Measurements from ENCODE around the gene TSNAXIP1.
"Not testable (repeated sequence)": the region's sequence is repeated elsewhere in the genome, so short reads cannot be mapped to it uniquely, and the experiment has no call there.

The TSNAXIP1 gene

DNA sequence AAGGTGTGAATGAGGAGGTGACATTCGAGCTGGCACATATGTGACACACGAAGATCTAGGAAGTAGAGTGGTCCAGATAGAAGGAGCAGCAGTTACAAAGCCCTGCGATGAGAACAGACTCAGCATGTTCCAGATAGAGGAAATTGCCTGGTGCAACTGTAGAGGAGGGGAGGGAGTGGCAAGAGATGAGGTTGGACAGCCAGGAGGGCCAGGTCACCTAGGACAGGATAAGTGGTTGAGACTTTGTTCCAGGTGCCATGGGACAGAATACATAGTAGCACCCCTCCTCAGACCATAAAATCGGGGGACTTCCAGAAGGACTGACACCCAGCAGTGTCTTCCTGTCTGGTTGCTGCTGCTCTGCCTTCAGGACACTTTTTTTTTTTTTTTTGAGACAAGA lies 51.8 kb downstream of the TSNAXIP1 start:
- DNase-seq (ENCODE audit: low spot score) (no peak), FAIRE-seq (no peak)

DNA sequence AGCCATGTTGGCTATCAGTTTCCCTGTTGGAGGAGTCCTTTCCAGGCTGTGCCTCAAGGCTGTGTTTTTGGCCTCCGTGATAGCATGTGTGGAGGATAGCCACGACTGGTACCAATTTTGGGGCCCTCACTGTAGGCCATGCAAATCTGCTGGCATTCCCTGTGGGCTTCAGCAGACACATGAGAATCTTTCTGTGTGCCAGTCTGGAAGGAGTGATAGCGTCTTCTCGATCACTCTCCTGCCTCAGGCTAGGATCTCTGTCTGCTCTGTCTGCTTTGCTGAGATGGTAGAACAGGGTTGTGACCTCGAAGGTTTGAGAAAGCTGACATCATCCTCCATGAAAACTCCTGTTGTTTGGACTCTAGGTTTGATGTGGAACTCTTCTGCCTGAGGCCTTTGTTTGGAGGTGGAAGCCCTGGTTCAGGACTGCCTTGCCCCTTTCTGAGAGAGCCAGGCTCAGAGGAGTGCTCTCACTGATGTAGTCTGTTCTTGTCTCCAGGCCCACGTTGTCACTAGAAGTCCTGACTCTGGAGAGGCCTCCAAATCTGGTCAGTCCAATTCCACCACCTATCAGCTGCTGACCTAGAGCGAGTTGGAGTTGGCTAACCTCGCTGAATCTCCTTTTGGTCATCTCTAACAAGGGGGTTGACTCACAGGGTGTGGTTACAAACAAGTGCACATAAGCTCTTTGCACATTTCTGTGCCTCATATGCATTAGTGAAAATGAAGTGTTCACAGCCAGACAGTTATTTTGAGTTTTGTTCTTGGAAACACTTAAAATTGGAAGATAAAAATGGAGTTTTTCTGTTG lies 54.1 kb downstream of the TSNAXIP1 start:
- DNase-seq (ENCODE audit: low spot score) (no peak), FAIRE-seq (no peak)

DNA sequence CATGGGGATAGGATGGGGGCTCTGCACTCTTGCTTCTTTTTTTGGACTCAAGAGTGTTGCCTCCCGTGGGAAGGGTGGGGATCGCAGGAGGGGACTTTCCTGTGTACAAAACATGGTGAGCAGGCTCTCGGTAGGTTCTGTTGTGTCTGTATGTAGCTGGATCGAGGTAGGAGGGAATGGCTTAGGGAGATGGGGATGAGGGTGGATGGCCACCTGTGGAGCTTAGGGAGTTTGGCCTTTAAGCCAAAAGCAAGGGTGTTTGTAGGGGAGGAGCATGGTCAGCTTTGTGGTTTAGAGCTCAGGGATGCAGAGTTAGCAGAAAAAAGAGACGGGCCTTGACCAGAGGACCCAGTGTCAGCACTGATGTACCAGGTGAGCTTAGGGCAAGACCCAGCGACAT lies 55.2 kb downstream of the TSNAXIP1 start:
- DNase-seq (ENCODE audit: low spot score) (no peak), FAIRE-seq (no peak)

DNA sequence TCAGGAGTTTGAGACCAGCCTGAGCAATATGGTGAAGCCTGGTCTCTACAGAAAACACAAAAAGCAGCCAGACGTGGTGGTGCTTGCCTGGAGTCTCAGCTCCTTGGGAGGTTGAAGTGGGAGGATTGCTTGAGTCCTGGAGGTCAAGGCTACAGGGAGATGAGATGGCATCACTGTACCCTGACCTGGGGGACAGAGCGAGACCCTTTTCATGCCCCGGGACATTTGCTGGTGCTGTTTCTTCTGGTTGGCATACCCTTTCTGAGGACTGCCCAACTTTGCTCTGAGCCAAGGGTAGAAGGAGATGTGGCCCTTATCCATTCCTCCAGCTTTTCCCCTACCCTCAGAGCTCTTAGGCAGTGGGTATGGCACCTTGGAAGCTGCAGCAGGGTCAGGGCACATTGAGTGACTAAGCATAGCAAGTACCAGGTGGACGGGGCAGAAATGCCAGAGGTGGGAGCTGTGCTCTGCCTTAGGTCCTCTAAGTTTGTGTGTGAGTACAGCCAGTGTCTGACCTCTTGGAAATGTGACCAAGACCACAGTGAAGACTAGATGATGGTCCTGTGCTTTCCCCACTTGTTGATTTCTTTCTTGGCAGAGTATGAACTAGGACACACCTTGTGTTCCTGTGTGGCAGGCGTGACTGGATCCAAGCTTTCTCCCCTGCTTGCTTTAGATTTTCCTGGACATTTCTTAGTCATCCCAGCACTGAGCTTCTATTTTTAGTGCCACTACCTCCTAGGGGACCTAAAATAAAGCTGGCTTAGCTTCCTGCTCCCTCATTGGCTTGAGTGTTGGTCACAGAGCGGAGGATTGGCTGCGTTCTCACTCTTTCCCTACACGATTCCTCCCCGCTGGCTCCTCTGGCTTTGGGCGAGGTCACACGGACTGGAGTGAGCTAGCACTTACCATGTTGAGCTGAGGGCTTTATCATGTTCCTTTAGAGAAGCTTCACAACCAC lies 56.2 kb downstream of the TSNAXIP1 start:
- DNase-seq (ENCODE audit: low spot score): no peak
- no peak for FAIRE-seq

DNA sequence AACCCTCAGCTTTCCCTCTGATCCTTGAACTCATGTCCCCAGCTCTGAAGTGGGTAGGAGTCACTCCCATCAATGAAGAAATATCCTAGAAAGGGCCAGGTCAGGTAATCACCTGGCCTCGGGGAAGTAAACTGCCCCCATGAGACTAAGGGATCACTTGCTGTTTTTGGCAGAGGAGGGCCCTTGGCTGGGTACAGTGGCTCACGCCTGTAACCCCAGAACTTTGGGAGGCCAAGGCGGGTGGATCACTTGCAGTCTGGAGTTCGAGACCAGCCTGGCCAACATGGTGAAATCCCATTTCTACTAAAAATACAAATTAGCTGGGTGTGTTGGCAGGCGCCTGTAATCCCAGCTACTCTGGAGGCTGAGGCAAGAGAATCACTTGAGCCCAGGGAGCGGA lies 57.4 kb downstream of the TSNAXIP1 start:
- not testable (repeated sequence) for DNase-seq (ENCODE audit: low spot score); FAIRE-seq

DNA sequence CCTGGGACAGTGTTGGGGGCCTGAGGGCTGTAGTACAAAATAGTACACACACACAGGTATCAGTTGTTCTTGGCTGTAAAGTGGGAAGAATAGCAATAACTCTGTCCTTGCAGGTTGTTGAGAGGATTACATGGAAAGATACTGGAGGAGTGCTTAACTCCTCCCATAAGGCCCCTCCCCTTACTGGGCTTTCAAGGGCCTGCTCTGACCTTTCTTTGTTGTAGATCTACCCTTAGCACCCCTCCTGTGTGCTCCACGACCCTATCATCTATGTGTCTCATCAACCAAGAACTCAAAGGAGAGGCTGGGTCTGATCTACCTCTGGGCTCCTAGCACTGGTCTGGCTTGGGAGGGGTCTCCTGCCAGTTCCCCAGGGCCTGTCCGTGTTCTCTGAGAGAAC lies 57.9 kb downstream of the TSNAXIP1 start:
- FAIRE-seq (no peak), DNase-seq (ENCODE audit: low spot score) (no peak)

DNA sequence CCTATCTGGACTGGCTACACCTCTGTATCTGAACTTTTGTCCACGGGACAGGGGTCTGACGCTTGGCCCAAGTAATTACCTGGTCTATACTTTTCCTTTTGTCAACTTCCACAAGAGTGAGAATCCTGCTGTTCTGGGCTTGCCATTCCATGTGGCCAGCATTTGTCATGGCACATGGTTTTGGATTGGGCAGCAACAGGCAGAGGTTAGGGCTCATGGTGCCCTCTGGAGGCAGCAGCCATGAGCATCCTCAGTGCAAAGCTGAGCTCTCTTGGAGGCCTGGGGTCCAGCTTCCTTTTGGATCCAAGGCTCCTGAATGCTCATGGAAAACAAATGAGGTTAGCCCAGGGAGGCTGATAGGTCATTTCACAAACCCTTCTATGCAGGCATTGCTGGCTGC lies 58.6 kb downstream of the TSNAXIP1 start:
- DNase-seq (ENCODE audit: low spot score) (peak; percentile 16), FAIRE-seq (no peak)

DNA sequence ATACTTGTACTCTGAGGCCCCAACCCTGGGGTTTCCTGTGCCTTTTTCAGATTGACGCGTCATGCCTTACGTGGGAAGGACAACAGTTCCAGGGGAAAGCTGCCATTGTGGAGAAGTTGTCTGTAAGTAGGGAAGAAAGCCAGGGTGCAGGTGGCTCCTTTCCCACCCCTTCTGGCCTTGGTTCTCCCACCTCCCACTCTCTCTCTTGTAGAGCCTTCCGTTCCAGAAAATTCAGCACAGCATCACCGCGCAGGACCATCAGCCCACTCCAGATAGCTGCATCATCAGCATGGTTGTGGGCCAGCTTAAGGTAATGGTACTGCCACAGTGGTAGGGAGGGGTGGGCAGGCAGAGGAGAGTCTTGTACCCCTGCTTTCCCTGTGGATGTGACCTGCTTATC lies 61.6 kb downstream of the TSNAXIP1 start:
- FAIRE-seq (no peak), DNase-seq (ENCODE audit: low spot score) (no peak)

DNA sequence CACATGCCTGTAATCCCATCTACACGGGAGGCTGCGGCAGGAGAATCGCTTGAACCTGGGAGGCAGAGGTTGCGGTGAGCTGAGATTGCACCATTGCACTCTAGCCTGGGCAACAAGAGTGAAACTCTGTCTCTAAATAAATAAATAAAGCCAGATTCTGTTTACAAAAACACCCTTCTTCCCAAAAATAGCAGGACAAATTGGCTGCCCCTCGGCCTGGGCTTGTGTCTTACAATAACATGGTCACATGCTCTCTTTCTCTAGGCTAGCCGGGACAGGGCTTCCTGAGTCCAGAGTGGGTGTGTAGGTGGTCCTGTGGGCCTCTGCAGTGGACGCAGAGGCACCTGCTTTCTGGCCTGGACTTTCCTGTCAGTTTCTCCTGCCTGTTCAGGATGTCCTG lies 63.0 kb downstream of the TSNAXIP1 start:
- no peak for FAIRE-seq
- no peak for DNase-seq (ENCODE audit: low spot score)

DNA sequence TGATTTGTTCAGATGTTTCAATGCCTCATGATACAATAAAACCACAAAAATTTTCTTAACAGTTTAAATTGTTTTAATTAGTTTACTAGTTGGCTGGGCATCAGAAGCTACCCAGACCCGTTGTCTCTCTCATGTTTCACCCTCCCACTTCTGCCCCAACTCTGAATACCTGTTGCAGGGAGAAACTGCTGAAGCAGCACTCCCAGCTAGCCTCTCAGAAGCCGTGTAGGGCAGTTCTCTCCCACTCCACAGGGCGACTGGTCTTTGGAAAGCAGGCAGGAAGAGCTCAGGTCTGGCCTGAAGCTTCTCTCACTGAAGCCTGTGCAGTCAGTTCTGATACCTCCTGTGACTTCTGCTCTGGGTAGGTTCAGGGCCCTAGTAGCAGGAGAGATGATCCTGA lies 64.6 kb downstream of the TSNAXIP1 start:
- DNase-seq (ENCODE audit: low spot score) (no peak), FAIRE-seq (no peak)

DNA sequence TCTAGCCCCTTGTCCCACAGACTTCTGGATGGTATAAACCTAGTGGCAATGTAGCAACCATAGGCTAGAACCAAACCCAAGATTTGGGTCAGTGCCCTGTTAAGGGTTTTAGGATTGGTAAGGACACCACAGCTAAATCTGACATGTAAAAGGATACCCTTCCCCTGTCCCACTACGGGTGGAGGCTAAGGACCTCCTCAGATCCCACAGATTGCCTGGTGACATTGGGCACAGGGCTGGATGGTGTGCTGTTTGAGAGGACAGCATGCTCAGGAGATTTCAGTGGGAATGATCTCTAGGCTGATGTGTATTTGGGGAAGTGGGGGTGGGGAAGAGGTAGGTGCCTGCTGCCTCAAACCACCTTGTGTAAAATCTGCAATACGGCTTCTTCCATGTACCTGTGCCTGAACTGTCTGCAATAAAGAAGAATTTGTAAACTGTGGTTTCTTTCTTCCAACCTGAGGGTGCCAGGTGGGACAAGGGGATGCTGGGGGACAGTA lies 65.5 kb downstream of the TSNAXIP1 start:
- FAIRE-seq (no peak), DNase-seq (ENCODE audit: low spot score) (no peak)

DNA sequence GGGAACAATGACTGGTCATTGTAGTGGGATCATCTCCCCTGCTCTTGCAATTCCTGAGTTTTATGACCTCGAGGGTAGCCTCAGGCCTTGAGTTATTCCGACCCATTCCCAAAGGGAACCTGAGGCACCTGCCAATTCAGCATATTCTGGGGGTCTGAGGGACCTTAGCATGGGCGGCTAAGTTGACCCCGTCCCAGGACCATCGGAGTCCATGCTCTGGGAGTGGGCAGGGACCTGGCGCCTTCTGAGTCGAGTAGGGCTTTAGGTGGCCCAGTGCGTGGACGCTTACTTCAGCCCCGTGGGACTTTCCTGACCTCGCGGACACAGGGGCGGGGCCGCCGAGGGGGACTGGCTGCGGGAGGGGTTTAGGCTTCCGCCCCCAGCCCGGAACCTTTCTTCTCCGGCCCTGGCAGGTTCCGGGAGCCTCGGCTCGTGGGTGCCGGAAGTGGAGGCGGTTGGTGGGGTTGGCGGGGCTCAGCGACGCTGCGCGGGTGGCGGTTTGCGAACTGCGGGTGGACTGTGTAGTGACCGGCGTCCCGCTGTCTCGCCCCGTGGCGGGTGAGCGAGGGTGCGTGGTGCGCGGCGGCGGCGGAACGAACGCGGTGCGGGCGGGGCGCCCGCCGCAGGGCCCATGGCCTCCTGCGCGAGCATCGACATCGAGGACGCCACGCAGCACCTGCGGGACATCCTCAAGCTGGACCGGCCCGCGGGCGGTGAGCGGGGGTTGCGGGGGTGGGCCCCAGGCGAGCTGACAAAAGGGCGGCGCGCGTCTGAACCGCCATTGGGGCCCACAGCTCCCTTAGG lies 66.1 kb downstream of the TSNAXIP1 start, which contains the start of gene EDC4:
EDC4 (plus strand) TSS at position 422 of the 804 bp plus-strand sequence; CDS start at position 632, 210 bp downstream.
- FAIRE-seq: no peak
- DNase-seq (ENCODE audit: low spot score): peak; percentile 65

DNA sequence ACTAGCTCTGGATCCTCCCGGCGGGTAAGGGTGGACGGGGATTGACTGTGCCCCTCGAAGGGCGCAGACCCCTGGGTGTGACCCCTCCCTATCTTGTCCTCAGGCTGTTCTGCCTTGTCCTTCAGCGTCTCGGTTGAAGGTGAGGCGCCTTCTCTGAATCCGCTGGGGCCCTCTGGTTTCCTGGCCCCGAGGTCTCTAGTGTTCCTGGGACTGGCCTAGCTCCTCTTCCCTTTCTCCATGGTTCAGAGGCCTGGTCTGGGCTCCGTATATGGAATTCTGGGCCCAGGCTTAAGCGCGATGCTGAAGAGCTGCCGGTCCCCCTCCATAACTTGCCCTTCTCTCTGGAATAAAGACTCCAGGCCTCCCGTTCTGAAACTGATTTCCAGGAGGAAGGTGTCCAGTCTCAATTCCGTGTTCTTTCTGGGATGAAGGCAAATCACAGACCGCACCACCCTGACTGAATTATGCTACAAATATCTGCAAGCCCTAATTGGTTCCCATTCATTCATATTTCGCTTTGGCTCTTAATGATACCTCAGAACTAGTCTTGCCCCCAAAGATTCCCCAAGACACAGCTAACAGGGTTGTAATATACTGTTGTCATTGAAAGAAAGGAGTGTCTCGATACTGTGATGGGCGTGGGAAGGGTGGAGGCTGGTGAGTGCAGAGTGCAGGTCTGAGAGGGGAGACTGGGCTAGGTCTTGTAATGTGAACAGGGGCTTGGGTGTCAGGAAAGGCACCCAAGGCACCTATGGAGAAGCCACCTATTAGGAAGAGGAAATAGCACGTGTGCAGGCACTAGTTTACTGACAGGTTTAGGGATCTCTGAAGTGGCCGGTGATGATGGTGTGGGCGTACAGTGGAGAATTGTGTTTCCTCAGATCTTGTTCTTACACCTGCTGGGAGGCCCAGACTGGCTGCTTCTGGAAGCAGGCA lies 67.0 kb downstream of the TSNAXIP1 start:
- no peak for DNase-seq (ENCODE audit: low spot score)
- no peak for FAIRE-seq

DNA sequence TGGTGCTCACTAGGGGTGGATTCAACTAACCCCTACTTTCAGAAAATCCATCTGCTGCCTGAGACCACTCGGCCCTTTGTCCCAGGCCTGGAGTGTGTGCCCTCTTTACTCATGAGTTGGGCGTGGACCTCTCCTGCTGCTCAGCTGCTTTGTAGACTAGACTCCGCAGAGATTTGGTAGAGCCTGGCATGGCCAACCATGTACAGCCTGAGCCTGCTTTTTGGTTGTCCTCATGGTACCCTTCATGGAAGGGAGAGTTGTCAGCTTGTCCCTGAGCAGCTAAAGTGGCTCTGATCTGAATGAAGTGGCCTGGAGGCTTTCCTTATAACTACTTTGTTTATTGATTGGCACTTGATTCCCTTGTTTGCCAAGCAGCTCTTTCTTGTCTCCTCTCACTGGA lies 67.7 kb downstream of the TSNAXIP1 start:
- DNase-seq (ENCODE audit: low spot score) (no peak), FAIRE-seq (no peak)

DNA sequence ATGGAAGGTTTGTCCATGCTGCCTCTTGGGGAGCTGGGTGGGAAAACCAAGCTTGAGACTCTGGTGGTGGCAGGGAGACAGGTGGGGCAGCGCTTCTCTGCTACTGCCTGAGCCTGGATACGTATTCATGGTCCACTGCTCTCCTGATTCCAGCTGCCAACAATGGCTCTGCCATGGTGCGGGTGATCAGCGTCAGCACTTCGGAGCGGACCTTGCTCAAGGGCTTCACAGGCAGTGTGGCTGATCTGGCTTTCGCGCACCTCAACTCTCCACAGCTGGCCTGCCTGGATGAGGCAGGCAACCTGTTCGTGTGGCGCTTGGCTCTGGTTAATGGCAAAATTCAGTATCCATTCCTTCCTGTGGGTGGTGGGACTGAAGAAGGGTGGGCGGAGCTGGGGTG lies 70.4 kb downstream of the TSNAXIP1 start:
- DNase-seq (ENCODE audit: low spot score) (no peak), FAIRE-seq (no peak)

All from RCC 7860 (cell line).